Ramos (cell line): ENCODE measurements around the gene DTD2.

Experiments used
- in situ Hi-C: fragments of 300-500 bp; cut with MboI; formaldehyde crosslinking; loops from one replicate; pipeline ENCODE4 v1.14.3; 2022; ENCODE audit warnings: low sequenced_read_pairs; ENCODE audit not compliant: unreplicated experiment

DTD2 gene

GRCh38 chr14:31410048-31410650, 47.2 kb downstream of the DTD2 start:
- in situ Hi-C loops: no loop called here

- in situ Hi-C loops: no loop called here
These were observed 48.9 kb downstream of the DTD2 start for GRCh38 chr14:31408421-31408820.

GRCh38 chr14:31405599-31406232, 51.6 kb downstream of the DTD2 start:
- in situ Hi-C loops: no loop called here

- in situ Hi-C loops: no loop called here
These were observed 52.2 kb downstream of the DTD2 start for GRCh38 chr14:31405106-31405505.

GRCh38 chr14:31403707-31404106, 53.6 kb downstream of the DTD2 start:
- in situ Hi-C loops: no loop called here

GRCh38 chr14:31402764-31403439, 54.4 kb downstream of the DTD2 start:
- in situ Hi-C loops: no loop called here

GRCh38 chr14:31401369-31401932, 55.9 kb downstream of the DTD2 start:
- in situ Hi-C loops: no loop called here

GRCh38 chr14:31400031-31400638, 57.2 kb downstream of the DTD2 start:
- in situ Hi-C loops: no loop called here
